Endometrium (tissue), 2 donors: Measurements from ENCODE around the gene MACF1.

Source experiments
- FAIRE-seq: peaks from 2 replicates; lab custom pipeline; 2012; peaks lifted over from hg19 to GRCh38; lab: Jason Lieb, UNC
- donor health status: control.
- donor health status: control.

MACF1 gene

DNA sequence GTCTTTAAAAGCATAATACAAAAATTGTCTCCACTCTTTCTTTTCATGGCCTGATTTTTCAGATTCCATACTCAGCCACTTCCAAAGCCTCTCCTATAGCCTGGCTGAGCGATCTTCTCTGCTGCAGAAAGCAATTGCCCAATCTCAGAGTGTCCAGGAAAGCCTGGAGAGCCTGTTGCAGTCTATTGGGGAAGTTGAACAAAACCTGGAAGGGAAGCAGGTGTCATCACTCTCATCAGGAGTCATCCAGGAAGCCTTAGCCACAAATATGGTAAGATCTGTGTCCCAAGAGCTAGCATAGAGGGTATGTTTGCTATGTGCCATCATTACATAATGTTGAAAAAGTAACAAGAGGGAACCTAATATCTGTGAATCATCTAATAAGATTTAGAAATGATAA, 156.2 kb downstream of the MACF1 start:
- FAIRE-seq = no peak

GRCh38 chr1:39361446-39361845, 157.0 kb downstream of the MACF1 start:
- FAIRE-seq = no peak

GRCh38 chr1:39363267-39363666, 158.8 kb downstream of the MACF1 start:
- FAIRE-seq = no peak

- no peak for FAIRE-seq
Observed at GRCh38 chr1:39368045-39368444, 163.6 kb downstream of the MACF1 start.

- no peak for FAIRE-seq
Observed at GRCh38 chr1:39369565-39369964, 165.1 kb downstream of the MACF1 start.

- no peak for FAIRE-seq
Observed at GRCh38 chr1:39370602-39371001, 166.1 kb downstream of the MACF1 start.

- no peak for FAIRE-seq
Observed at GRCh38 chr1:39372105-39372504, 167.6 kb downstream of the MACF1 start.

- FAIRE-seq = no peak
Observed at GRCh38 chr1:39376656-39377055, 172.2 kb downstream of the MACF1 start.

- no peak for FAIRE-seq
Observed at GRCh38 chr1:39378377-39378776, 173.9 kb downstream of the MACF1 start.

DNA sequence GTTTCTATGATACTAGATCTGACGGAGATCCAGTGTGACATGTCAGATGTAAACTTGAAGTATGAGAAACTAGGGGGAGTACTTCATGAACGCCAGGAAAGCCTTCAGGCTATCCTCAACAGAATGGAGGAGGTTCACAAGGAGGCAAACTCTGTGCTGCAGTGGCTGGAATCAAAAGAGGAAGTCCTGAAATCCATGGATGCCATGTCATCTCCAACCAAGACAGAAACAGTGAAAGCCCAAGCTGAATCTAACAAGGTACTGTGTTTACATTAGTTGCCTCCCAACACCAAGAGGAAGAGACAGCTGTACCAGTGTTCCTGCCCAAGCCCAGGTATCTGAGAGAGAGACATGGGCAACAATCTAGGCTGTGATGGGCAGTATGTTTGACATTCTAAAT, 174.7 kb downstream of the MACF1 start:
- FAIRE-seq = no peak

- no peak for FAIRE-seq
Observed at GRCh38 chr1:39380036-39380435, 175.5 kb downstream of the MACF1 start.

DNA sequence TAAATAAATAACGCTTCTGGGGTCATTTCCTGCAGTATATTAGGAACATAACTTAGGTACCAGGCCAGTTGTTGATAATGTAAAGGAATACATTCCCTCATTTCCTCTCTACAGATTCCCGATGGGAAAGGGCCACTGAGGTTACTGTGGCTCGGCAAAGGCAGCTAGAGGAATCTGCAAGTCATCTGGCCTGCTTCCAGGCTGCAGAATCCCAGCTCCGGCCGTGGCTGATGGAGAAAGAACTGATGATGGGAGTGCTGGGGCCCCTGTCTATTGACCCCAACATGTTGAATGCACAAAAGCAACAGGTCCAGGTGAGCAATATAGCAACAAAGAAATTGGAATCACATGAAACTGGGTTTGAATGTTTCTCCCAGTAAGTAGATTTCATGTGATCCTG, 177.3 kb downstream of the MACF1 start:
- no peak for FAIRE-seq

DNA sequence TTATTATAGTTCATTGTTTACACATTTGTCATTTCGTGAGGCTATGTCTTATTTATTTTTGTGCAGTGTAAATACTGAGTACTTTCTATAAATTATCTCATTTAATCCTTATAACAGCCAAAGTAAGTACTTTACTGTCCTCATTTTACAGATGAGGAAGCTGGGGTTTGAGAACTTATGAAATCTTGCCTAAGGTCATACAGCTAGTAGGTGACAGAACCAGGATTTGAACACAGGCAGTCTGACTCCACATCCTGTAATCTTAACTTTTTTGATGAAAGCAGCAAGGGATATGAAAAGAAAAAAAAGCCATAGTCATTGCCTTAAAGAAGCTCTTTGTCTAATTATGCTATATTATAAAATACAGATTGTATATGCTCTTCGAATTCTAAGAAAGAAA, 179.8 kb downstream of the MACF1 start:
- no peak for FAIRE-seq

DNA sequence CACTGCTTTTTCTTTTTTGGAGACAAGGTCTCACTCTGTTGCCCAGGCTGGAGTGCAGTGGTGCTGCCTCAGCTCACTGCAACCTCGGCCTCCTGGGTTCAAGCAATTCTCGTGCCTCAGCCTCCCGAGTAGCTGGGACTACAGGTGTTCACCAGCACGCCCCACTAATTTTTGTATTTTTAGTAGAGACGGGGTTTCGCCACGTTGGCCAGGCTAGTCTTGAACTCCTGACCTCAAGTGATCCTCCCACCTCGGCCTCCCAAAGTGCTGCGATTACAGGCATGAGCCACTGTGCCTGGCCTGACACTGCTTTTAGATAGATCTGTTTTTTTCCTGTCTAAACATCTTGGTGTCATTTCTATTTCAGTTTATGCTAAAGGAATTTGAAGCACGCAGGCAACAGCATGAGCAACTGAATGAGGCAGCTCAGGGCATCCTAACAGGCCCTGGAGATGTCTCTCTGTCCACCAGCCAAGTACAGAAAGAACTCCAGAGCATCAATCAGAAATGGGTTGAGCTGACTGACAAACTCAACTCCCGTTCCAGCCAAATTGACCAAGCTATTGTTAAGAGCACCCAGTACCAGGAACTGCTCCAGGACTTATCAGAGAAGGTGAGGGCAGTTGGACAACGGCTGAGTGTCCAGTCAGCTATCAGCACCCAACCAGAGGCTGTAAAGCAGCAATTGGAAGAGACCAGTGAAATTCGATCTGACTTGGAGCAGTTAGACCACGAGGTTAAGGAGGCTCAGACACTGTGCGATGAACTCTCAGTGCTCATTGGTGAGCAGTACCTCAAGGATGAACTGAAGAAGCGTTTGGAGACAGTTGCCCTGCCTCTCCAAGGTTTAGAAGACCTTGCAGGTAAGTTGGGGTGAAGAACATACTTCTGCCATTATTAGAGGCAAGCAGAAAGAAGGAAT, 180.8 kb downstream of the MACF1 start:
- no peak for FAIRE-seq

DNA sequence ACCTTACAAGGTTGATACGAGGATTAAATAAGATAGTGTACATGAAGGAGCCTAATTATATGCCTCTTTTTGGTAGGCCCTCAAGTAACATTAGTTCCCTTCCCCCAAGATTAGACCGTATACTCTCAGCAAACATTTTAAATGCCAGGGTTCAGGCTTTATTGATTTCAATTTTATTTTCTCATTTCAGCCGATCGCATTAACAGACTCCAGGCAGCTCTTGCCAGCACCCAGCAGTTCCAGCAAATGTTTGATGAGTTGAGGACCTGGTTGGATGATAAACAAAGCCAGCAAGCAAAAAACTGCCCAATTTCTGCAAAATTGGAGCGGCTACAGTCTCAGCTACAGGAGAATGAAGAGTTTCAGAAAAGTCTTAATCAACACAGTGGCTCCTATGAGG, 182.5 kb downstream of the MACF1 start:
- no peak for FAIRE-seq

- FAIRE-seq = no peak
Observed at GRCh38 chr1:39387452-39387851, 183.0 kb downstream of the MACF1 start.

DNA sequence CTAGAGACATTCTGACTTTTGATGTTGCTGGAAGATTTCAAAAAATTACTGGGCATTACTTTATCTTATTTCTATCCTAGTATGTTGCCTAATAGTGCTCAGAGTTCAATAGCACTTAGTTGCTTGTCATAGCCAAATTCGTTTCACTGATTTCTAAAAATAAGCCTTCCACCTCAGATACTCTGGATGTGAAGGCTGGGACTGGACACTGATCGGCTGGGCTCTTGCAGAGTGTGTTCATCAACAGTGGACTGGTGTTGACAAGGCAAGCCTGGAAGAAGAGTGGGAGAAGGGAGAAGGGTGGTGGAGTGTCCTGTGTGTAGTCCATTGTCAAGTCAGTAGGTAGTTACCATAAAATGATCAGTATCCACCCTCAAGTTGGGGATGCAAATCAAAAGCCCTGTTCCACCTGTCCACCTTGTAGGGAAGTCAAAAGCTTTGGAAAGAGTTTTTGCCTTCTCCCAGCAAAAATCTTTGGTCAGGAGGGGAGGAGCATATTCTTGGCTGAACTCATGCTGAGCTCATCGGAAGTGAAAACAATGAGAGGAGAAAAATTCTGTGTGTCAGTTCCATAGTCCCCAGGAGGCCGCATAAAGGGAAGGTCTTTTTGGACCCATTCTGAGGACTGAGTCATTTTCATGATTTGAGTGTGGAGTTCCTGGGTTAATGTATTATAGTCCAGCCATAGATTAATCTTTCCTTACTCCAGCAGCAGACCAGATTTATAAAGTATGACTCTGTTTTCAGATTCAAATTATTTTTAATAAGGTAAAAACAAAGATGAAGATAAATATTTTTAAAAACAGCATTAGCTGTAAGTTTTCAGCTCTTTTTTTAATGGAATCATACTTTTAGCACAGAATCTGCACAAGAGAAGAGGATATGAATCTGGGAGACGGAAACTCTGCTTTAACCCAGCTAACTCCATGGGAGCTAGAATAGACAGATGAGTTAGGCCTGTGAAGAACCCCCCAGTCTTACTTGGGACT, 187.5 kb downstream of the MACF1 start:
- no peak for FAIRE-seq

DNA sequence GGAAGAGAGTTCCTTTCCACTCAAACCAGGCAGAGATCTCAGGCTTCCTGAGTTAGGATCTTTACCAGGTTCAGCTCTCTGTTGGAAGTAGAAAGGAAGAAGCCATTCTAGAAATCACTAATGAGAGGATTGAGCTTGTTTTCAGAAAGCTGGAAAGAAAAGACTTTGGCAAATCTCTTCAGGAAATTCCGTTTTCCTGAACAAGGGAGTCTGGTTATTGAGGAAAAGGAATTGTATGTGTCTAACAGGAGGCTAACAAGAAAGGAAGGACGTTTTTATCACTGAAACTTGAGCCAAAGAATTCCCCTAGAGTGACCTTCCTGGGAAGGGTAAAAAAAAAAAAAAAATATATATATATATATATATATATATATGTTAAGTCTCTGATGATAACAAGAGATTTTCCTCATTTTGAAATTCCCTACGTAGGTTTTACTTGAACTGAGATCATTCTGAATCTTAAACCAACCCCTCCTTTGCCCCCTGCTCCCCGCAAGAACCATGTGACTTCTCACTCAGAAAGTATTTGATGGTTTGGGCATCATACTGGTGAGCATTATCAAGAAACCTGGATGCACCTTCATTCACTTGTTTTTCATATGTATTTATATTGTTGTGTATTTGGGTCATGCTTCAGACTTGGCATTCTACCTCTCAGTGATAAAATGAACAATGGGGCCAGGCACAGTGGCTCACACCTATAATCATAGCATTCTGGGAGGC, 188.5 kb downstream of the MACF1 start:
- FAIRE-seq = no peak

DNA sequence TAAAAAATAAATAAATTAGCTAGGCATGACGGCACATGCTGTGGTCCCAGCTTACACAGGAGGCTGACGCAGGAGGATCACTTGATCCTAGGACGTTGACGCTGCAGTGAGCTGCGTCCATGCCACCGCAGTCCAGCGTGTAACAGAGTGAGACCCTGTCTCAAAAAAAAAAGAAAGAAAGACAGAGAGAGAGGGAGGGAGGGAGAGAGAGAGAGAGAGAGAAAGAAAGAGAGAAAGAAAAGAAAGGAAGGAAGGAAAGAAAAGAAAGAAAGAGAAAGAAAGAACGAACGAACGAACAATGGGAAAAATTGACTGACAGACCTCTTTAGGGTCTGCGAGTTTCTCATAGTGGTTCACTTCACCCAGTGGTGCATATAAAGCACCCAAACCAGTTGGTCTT, 189.2 kb downstream of the MACF1 start:
- no peak for FAIRE-seq

GRCh38 chr1:39394059-39394458, 189.6 kb downstream of the MACF1 start:
- FAIRE-seq = no peak

- FAIRE-seq = no peak
Observed at GRCh38 chr1:39394598-39394997, 190.1 kb downstream of the MACF1 start.

GRCh38 chr1:39395357-39395831, 190.9 kb downstream of the MACF1 start:
- FAIRE-seq = no peak
